ENCODE measurements around the gene DRD3. TPM values are rescaled to one million over a fixed set of nuclear protein-coding genes. Genes with fewer than 3 reads are reported as not detected.

DRD3 gene
- polyA plus RNA-seq, 1 of the 3 experiments (the other 2 are of a cell fraction): not detected

- CTCF ChIA-PET: interaction anchor here (0.6 kb wide), 1 partner anchor 10 kb away, joined by 3 read pairs; no protein-coding TSS in a partner anchor
- no peak for TF ChIP-seq TEAD4 (IDR thresholded peaks at IDR 0.05; ENCODE audit: borderline replicate concordance, insufficient read depth)
- no peak for TF ChIP-seq TAF1 (IDR thresholded peaks at IDR 0.05; ENCODE audit: borderline replicate concordance, low read depth, low read length)
- no peak for TF ChIP-seq IRF3 (IDR thresholded peaks at IDR 0.05; ENCODE audit: low read depth, low read length)
- no peak for TF ChIP-seq RFX5 (IDR thresholded peaks at IDR 0.05; ENCODE audit: low read length)
- no peak for TF ChIP-seq REST (IDR thresholded peaks at IDR 0.05; ENCODE audit: low read depth, low read length)
- no peak for TF ChIP-seq NRF1 (IDR thresholded peaks at IDR 0.05; ENCODE audit: low read depth, low read length)
- TF ChIP-seq SIN3A (IDR thresholded peaks at IDR 0.05; ENCODE audit: borderline replicate concordance, low read depth, low read length): no peak
- no peak for TF ChIP-seq SMC3 (IDR thresholded peaks at IDR 0.05; ENCODE audit: low read depth, low read length)
- TF ChIP-seq MAX (IDR thresholded peaks at IDR 0.05; ENCODE audit: low read depth): no peak
- no peak for TF ChIP-seq FOXJ3 (CRISPR knock-in tag; IDR thresholded peaks at IDR 0.05)
- no peak for TF ChIP-seq JUND (IDR thresholded peaks at IDR 0.05)
- no peak for TF ChIP-seq POLR2AphosphoS5 (IDR thresholded peaks at IDR 0.05; ENCODE audit: low read depth, low read length)
- no peak for TF ChIP-seq GATA2 (CRISPR knock-in tag; IDR thresholded peaks at IDR 0.05)
- Histone ChIP-seq H3K36me3 (replicated peaks in 1 of 2; ENCODE audit: control insufficient read depth in 1 of 2, insufficient read depth in 2 of 2, low read length in 1 of 2) (no peaks in the 10 kb centered on the region), H3K27ac (ENCODE audit: low read depth in 2 of 2, low read length in 1 of 2) (peak overlapping the region in 1 of 2 experiments; percentile 35; a peak in 1 of 4 replicates), H4K20me1 (ENCODE audit: insufficient read depth) (no peaks in the 10 kb centered on the region), H3K79me2 (ENCODE audit: insufficient read depth) (no peaks in the 10 kb centered on the region), H3K27me3 (ENCODE audit: insufficient read depth) (no peaks in the 10 kb centered on the region), H3K9me3 (no peaks in the 10 kb centered on the region), H3F3A (replicated peaks; ENCODE audit: insufficient read depth) (peaks cover 4% of the 10 kb centered on the region), H3K4me2 (peak overlapping the region; percentile 23; the same call in 1 of the 2 replicates), H3K4me1 (ENCODE audit: control insufficient read depth in 1 of 2, insufficient read depth in 2 of 2, low read depth in 1 of 2, low read length in 1 of 2) (peaks cover 0 to 13% of the 10 kb centered on the region in 2 experiments; a peak in 1 of 4 replicates), H3K4me3 (ENCODE audit: low read depth in 2 of 2, low read length in 1 of 2) (no peak overlapping the region), H3K9me2 (no peaks in the 10 kb centered on the region), H3K9ac (no peak overlapping the region), H2AFZ (ENCODE audit: low read depth) (no peak overlapping the region; the same call in 1 of the 2 replicates)
- POLR2A ChIA-PET: no interaction called here
- WGBS (ENCODE audit: low lambda C conversion rate): 25% methylated on average over 1 of the region's 1 CpG
- DNase-seq: no peak
Measured at GRCh38 chr3:114119776-114120175, 59.1 kb downstream of the DRD3 start.

- CTCF ChIA-PET: no interaction called here
- DNase-seq: no peak
- no peaks in the 10 kb centered on the region for H3K79me2 ChIP-seq (ENCODE audit: insufficient read depth)
Measured at GRCh38 chr3:114115143-114115542, 63.7 kb downstream of the DRD3 start.

More at GRCh38 chr3:114115143-114115542, 63.7 kb downstream of the DRD3 start:
- TF ChIP-seq FOXM1 (IDR thresholded peaks at IDR 0.05; ENCODE audit: low read depth) (no peak), JUND (IDR thresholded peaks at IDR 0.05) (no peak), YY1 (IDR thresholded peaks at IDR 0.05; ENCODE audit: low read depth) (no peak), RFX5 (IDR thresholded peaks at IDR 0.05; ENCODE audit: low read length) (no peak)
- H3K9ac ChIP-seq: no peak overlapping the region
- WGBS (ENCODE audit: low lambda C conversion rate): 67% methylated on average over 7 of the region's 7 CpGs
- no peaks in the 10 kb centered on the region for H3K27me3 ChIP-seq (ENCODE audit: insufficient read depth)
- no peaks in the 10 kb centered on the region for H3K9me3 ChIP-seq
- peaks cover 4% of the 10 kb centered on the region for H3F3A ChIP-seq (replicated peaks; ENCODE audit: insufficient read depth)
- H3K4me1 ChIP-seq (ENCODE audit: control insufficient read depth in 1 of 2, insufficient read depth in 2 of 2, low read depth in 1 of 2, low read length in 1 of 2): peaks cover 0 to 2% of the 10 kb centered on the region in 2 experiments; a peak in 1 of 4 replicates
- no peak overlapping the region for H3K4me2 ChIP-seq
- POLR2A ChIA-PET: no interaction called here
- H4K20me1 ChIP-seq (ENCODE audit: insufficient read depth): no peaks in the 10 kb centered on the region
- no peaks in the 10 kb centered on the region for H3K9me2 ChIP-seq
- H3K27ac ChIP-seq (ENCODE audit: low read depth in 2 of 2, low read length in 1 of 2): no peak overlapping the region
- H2AFZ ChIP-seq (ENCODE audit: low read depth): no peak overlapping the region
- H3K36me3 ChIP-seq (replicated peaks in 1 of 2; ENCODE audit: control insufficient read depth in 1 of 2, insufficient read depth in 2 of 2, low read length in 1 of 2): no peaks in the 10 kb centered on the region
- no peak overlapping the region for H3K4me3 ChIP-seq (ENCODE audit: low read depth in 2 of 2, low read length in 1 of 2)

Measured in SK-N-SH (cell line).